Peyer's patch (tissue), 4 donors: Measurements from ENCODE around the gene CNTNAP2. TPM values are rescaled to one million over a fixed set of nuclear protein-coding genes. Genes with fewer than 3 reads are reported as not detected.

Source experiments
- DNase-seq, 3 donors: peaks; one replicate each; pipeline ENCODE4 v3.0.0-alpha.2; 2017 to 2019
- H3K27ac ChIP-seq, 4 donors: fragments of 200-600 bp; sonication (generic); one replicate each; pipeline ENCODE4 v1.5.1; 2016 to 2019
- H3K27me3 ChIP-seq, 2 donors: fragments of 200-600 bp; sonication (generic); one replicate each; pipeline ENCODE4 v1.5.1; 2019
- H3K36me3 ChIP-seq, 3 donors: fragments of 200-600 bp; sonication (generic); one replicate each; pipeline ENCODE4 v1.5.1; 2016 to 2019
- H3K4me1 ChIP-seq, 4 donors: fragments of 200-600 bp; sonication (generic); one replicate each; pipeline ENCODE4 v1.5.1; 2016 to 2019
- H3K4me3 ChIP-seq, 4 donors: fragments of 200-600 bp; sonication (generic); 1 replicate in 3 of 4; 2 replicates in 1 of 4; pipeline ENCODE4 v1.5.1; 2016 to 2019; ENCODE audit warnings: mild to moderate bottlenecking in 1 of 4
- H3K9me3 ChIP-seq, 4 donors: fragments of 200-600 bp; sonication (generic); one replicate each; pipeline ENCODE4 v1.5.1; 2016 to 2019; ENCODE audit warnings: mild to moderate bottlenecking in 1 of 4
- POLR2A ChIP-seq, 2 donors: fragments of 450-650 bp; IDR thresholded peaks; one replicate each; pipeline ENCODE4 v1.5.1; 2017; ENCODE audit warnings: antibody characterized with exemption in 2 of 2, mild to moderate bottlenecking in 2 of 2, moderate library complexity in 2 of 2
- total RNA-seq, 4 donors: library from RNA; depleted of rRNA; stranded (reverse); fragments of >200 nt; gene quantifications; one replicate each; pipeline ENCODE4 v1.1.0, GENCODE V29; 2016
- TF ChIP-seq, protein P1 (sequence below), 6 experiments: fragments of 450-650 bp in 4 of 6; fragments of 200-600 bp in 2 of 6; sonication (generic) in 1 of 6; IDR thresholded peaks; one replicate each; pipeline ENCODE4 v1.5.1; 2017 to 2019; ENCODE audit warnings: antibody characterized with exemption in 6 of 6, mild to moderate bottlenecking in 3 of 6, moderate library complexity in 1 of 6

The CNTNAP2 gene
- total RNA-seq, 4 donors from 2014 or later, result 1.5 to 4.9 (median 3.6) TPM

DNA sequence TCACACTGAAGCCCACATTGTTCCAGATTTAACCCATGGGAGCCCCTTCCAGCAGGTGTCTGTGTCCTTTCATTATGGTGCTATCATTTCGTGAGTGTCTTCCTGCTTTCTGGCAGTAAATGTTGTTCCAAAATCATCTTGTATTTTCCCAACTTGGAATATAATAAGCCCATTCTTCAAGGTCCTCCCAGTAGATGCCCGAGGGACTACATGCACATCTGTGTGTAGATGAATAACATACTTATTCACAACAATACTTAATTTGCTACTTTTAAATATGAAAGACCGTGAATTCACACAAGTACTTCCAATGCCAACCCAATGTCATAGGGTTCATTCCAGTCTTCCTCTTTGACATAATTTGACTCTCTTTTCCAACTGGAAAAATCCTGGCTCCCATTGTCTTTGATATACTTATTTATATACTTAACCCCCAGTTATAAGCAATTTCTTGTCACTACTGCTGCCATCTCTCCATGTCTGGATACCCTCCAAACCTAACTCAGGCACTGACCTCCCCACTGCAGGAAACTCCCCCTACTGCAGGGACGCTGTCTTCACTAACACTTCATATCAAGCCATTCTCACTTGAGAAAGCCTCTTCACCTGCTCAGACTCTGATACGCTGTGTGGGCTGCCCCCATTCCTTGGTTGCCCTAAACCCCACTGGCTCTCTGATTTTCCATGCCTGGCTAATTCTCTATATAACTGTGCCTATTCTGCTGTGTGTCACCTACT, 1119.2 kb downstream of the CNTNAP2 start:
- no peaks in the 10 kb centered on the region for H3K4me1 ChIP-seq
- TF ChIP-seq, protein P1, sequence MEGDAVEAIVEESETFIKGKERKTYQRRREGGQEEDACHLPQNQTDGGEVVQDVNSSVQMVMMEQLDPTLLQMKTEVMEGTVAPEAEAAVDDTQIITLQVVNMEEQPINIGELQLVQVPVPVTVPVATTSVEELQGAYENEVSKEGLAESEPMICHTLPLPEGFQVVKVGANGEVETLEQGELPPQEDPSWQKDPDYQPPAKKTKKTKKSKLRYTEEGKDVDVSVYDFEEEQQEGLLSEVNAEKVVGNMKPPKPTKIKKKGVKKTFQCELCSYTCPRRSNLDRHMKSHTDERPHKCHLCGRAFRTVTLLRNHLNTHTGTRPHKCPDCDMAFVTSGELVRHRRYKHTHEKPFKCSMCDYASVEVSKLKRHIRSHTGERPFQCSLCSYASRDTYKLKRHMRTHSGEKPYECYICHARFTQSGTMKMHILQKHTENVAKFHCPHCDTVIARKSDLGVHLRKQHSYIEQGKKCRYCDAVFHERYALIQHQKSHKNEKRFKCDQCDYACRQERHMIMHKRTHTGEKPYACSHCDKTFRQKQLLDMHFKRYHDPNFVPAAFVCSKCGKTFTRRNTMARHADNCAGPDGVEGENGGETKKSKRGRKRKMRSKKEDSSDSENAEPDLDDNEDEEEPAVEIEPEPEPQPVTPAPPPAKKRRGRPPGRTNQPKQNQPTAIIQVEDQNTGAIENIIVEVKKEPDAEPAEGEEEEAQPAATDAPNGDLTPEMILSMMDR (IDR thresholded peaks at IDR 0.05), result no peak
- TF ChIP-seq POLR2A (IDR thresholded peaks at IDR 0.05), result no peak
- DNase-seq, result no peak

DNA sequence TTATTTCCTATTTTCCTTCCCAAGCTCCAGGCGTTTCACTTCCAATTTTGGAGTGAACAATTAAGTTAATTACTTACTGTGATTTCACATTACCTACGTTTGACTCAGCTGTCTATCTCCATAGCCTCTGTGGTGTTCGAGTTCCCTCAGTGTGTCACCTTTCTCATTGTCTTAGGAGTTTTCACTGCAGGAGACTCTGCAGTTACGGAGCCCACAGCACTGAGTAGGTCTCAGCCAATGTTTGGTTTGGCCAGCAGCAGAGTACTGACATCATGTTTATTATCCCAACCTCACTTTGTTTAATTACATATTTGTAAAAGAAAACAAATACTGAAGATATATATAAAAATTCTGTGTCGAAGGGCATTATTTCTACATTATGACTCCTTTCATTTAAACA, 1123.9 kb downstream of the CNTNAP2 start:
- no peaks in the 10 kb centered on the region for H3K9me3 ChIP-seq
- no peak for TF ChIP-seq POLR2A (IDR thresholded peaks at IDR 0.05)
- TF ChIP-seq, protein P1 (IDR thresholded peaks at IDR 0.05), result no peak
- DNase-seq, result no peak
- H3K4me3 ChIP-seq, result no peak overlapping the region
- H3K4me1 ChIP-seq, result no peaks in the 10 kb centered on the region
- H3K27ac ChIP-seq, result no peak overlapping the region
- no peaks in the 10 kb centered on the region for H3K27me3 ChIP-seq
- no peaks in the 10 kb centered on the region for H3K36me3 ChIP-seq

More for the DNA sequence above, 1119.2 kb downstream of the CNTNAP2 start:
- no peaks in the 10 kb centered on the region for H3K9me3 ChIP-seq
- H3K27me3 ChIP-seq, result no peaks in the 10 kb centered on the region
- H3K4me3 ChIP-seq, result no peak overlapping the region
- no peaks in the 10 kb centered on the region for H3K36me3 ChIP-seq
- no peak overlapping the region for H3K27ac ChIP-seq

DNA sequence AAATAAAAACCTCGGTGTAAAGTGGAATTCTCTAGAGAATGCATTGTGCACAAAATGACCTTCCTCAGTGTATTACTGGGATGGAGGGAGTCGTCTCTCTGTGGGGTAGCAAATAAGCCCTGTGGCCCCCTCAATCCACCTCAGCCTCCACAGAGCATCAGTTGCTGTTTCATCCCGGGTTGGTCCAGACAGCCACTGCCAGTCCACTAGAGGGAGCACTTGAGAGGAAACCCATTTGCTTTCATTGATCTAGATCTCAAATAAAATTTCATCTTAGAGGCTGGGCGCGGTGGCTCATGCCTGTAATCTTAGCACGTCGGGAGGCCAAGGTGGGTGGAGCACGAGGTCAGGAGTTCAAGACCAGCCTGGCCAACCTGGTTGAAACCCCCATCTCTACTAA, 1128.7 kb downstream of the CNTNAP2 start:
- H3K27ac ChIP-seq, result no peak overlapping the region
- no peak for TF ChIP-seq POLR2A (IDR thresholded peaks at IDR 0.05)
- TF ChIP-seq, protein P1 (IDR thresholded peaks at IDR 0.05), result peak in 4 of 6 experiments; percentile 20 to 34 (median 30)
- H3K4me3 ChIP-seq, result no peak overlapping the region
- peak in 1 of 3 donors; percentile 46 for DNase-seq
- no peaks in the 10 kb centered on the region for H3K4me1 ChIP-seq
- H3K36me3 ChIP-seq, result no peaks in the 10 kb centered on the region
- H3K27me3 ChIP-seq, result no peaks in the 10 kb centered on the region
- no peaks in the 10 kb centered on the region for H3K9me3 ChIP-seq

DNA sequence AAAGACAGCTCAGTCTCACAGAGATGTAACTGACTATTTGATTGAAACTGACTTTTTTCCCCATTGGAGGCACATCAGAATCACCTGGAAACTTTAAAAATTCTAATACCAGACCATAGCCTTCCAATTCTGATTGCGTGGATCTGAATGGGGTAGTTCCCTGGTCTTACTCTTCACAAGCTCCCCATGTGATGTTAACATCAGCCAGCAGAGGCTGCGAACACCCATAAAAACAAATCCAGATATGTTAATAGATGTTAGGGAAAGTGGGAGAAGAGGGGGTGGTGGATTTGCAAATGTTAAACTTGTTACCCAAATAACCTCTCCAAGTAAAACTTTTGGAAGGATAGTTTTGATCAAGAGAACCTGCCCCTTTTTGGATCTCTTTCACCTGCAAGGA, 1133.4 kb downstream of the CNTNAP2 start:
- TF ChIP-seq, protein P1 (IDR thresholded peaks at IDR 0.05), result no peak
- no peak for TF ChIP-seq POLR2A (IDR thresholded peaks at IDR 0.05)
- Histone ChIP-seq H3K9me3 (no peaks in the 10 kb centered on the region), H3K27me3 (no peaks in the 10 kb centered on the region), H3K36me3 (no peaks in the 10 kb centered on the region), H3K4me3 (no peak overlapping the region), H3K4me1 (no peaks in the 10 kb centered on the region), H3K27ac (no peak overlapping the region)
- no peak for DNase-seq

DNA sequence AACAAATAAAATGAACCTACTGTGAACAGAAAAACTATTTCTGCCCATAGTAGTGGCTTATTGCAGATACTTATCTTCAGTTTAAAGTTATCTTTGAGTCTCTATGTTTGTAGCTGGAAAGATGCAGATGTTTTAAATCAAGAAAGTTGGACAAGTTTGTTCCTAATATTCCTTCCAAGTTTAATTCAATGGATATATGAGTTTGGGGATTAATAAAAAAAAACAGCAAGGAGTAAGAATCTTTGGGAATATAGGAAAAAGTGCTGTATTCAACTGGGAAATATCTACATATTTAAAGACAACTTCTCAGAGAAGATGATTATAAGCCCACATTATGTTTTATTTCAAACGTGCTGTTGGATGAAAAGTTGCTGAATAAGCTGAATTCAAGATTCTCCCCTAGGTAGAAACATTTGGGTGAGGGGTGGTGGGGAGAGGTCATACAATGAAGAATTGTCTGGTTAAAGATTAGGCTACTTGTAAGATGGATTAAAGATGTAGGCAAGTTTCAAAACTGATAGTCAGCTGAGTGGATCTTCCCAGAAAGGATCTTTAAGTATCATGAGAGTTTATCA, 1135.2 kb downstream of the CNTNAP2 start:
- no peak for DNase-seq
- Histone ChIP-seq H3K27ac (no peak overlapping the region), H3K9me3 (no peaks in the 10 kb centered on the region), H3K4me1 (no peaks in the 10 kb centered on the region), H3K36me3 (no peaks in the 10 kb centered on the region), H3K27me3 (no peaks in the 10 kb centered on the region), H3K4me3 (no peak overlapping the region)
- no peak for TF ChIP-seq POLR2A (IDR thresholded peaks at IDR 0.05)
- TF ChIP-seq, protein P1 (IDR thresholded peaks at IDR 0.05), result no peak
